Panc1 (cell line): Measurements from ENCODE around the gene FAM240B.

Experiments
- POLR2AphosphoS5 ChIP-seq: IDR thresholded peaks from 2 replicates; pipeline ENCODE4 v1.6.1; 2012; ENCODE audit warnings: mild to moderate bottlenecking, low read depth, low read length, moderate library complexity
- SIN3A ChIP-seq: IDR thresholded peaks from 2 replicates; pipeline ENCODE4 v1.6.1; 2012; ENCODE audit warnings: low read depth, mild to moderate bottlenecking, low read length, moderate library complexity, borderline replicate concordance; ENCODE audit not compliant: insufficient read depth
- TCF7L2 ChIP-seq: IDR thresholded peaks from 2 replicates; pipeline ENCODE4 v1.6.1; 2011; ENCODE audit warnings: mild to moderate bottlenecking, low read depth, low read length, inconsistent platforms
- TF ChIP-seq, protein P1 (sequence below): fragments of 450-650 bp; IDR thresholded peaks from 2 replicates; pipeline ENCODE4 v1.5.1; 2017; ENCODE audit warnings: mild to moderate bottlenecking
- TF ChIP-seq, protein P2 (sequence below), 2 experiments: IDR thresholded peaks; 2 replicates each; pipeline ENCODE4 v1.6.1; 2011 to 2012; ENCODE audit warnings: low read depth in 2 of 2, control low read depth in 1 of 2, low read length in 1 of 2, mild to moderate bottlenecking in 1 of 2, moderate library complexity in 1 of 2; ENCODE audit not compliant: insufficient read depth in 1 of 2

DNA sequence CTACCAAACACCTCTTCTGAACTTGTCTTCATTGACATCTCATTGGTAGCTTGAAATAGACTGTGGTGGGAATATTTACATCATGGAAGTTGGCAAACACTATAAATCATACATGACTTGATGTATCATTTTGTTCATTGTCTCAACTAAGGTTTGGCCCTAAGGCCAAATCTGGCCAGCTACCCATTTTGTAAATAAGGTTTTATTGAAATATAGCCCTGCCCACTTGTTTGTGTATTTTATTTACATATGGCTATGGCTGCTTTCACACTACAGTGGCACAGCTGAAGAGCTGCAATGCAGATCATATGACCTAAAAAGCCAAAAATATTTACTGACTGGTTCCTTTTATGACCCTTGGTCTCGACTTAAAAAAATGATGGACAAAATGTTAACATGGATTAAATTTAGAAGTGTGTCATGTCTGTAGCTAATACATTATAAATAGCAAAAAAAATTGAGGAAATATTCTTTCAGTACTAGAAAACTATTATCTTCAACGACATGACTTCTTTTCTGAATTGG is 22.1 kb downstream of the FAM240B start:
- TF ChIP-seq, protein P1, sequence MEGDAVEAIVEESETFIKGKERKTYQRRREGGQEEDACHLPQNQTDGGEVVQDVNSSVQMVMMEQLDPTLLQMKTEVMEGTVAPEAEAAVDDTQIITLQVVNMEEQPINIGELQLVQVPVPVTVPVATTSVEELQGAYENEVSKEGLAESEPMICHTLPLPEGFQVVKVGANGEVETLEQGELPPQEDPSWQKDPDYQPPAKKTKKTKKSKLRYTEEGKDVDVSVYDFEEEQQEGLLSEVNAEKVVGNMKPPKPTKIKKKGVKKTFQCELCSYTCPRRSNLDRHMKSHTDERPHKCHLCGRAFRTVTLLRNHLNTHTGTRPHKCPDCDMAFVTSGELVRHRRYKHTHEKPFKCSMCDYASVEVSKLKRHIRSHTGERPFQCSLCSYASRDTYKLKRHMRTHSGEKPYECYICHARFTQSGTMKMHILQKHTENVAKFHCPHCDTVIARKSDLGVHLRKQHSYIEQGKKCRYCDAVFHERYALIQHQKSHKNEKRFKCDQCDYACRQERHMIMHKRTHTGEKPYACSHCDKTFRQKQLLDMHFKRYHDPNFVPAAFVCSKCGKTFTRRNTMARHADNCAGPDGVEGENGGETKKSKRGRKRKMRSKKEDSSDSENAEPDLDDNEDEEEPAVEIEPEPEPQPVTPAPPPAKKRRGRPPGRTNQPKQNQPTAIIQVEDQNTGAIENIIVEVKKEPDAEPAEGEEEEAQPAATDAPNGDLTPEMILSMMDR = no peak
- TF ChIP-seq, protein P2, sequence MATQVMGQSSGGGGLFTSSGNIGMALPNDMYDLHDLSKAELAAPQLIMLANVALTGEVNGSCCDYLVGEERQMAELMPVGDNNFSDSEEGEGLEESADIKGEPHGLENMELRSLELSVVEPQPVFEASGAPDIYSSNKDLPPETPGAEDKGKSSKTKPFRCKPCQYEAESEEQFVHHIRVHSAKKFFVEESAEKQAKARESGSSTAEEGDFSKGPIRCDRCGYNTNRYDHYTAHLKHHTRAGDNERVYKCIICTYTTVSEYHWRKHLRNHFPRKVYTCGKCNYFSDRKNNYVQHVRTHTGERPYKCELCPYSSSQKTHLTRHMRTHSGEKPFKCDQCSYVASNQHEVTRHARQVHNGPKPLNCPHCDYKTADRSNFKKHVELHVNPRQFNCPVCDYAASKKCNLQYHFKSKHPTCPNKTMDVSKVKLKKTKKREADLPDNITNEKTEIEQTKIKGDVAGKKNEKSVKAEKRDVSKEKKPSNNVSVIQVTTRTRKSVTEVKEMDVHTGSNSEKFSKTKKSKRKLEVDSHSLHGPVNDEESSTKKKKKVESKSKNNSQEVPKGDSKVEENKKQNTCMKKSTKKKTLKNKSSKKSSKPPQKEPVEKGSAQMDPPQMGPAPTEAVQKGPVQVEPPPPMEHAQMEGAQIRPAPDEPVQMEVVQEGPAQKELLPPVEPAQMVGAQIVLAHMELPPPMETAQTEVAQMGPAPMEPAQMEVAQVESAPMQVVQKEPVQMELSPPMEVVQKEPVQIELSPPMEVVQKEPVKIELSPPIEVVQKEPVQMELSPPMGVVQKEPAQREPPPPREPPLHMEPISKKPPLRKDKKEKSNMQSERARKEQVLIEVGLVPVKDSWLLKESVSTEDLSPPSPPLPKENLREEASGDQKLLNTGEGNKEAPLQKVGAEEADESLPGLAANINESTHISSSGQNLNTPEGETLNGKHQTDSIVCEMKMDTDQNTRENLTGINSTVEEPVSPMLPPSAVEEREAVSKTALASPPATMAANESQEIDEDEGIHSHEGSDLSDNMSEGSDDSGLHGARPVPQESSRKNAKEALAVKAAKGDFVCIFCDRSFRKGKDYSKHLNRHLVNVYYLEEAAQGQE (IDR thresholded peaks at IDR 0.05; ENCODE audit: insufficient read depth in 1 of 2, low read depth in 2 of 2, low read length in 1 of 2) = no peak
- TF ChIP-seq POLR2AphosphoS5 (no peak), SIN3A (no peak), TCF7L2 (no peak)
